GM20000 (cell line): ENCODE results near the gene CSF2RB.

ENCODE experiments used
- DNase-seq: peaks from one replicate; pipeline ENCODE4 v3.0.0; 2012; ENCODE audit warnings: low spot score
- CTCF ChIP-seq: IDR thresholded peaks from 2 replicates; pipeline ENCODE4 v1.5.1; 2012; ENCODE audit warnings: mild to moderate bottlenecking, control low read depth; ENCODE audit errors: extremely low read depth, missing control alignments

The CSF2RB gene

GRCh38 chr22:36922105-36922608, 8.7 kb downstream of the CSF2RB start:
- no peak for DNase-seq
- TF ChIP-seq CTCF: no peak

- DNase-seq: no peak
- TF ChIP-seq CTCF: no peak
Measured at GRCh38 chr22:36922711-36923110, 9.3 kb downstream of the CSF2RB start.

GRCh38 chr22:36923131-36923788, 9.8 kb downstream of the CSF2RB start:
- TF ChIP-seq CTCF: no peak
- DNase-seq: no peak

GRCh38 chr22:36924151-36924698, 10.8 kb downstream of the CSF2RB start:
- DNase-seq: no peak
- TF ChIP-seq CTCF: no peak

GRCh38 chr22:36925388-36926290, 12.2 kb downstream of the CSF2RB start:
- no peak for DNase-seq
- TF ChIP-seq CTCF: no peak

GRCh38 chr22:36926309-36926708, 12.9 kb downstream of the CSF2RB start:
- DNase-seq: no peak
- TF ChIP-seq CTCF: no peak
